Astrocyte (in vitro differentiated cells and primary cell): ENCODE results near the gene EXOC4. TPM values are rescaled to one million over a fixed set of nuclear protein-coding genes. Genes with fewer than 3 reads are reported as not detected.

Experiments used
- DNase-seq: peaks from one replicate; pipeline ENCODE4 v3.0.0-alpha.2; 2010; ENCODE audit warnings: low read depth
- FAIRE-seq: peaks from 2 replicates; lab custom pipeline; 2011; peaks lifted over from hg19 to GRCh38; lab: Jason Lieb, UNC
- H2AFZ ChIP-seq: 2 replicates; pipeline ENCODE4 v1.6.0; 2012; ENCODE audit warnings: low read depth, low read length, inconsistent platforms
- H3K27ac ChIP-seq: 2 replicates; pipeline ENCODE4 v1.5.1; 2011; ENCODE audit warnings: low read depth, low read length, inconsistent platforms
- H3K27me3 ChIP-seq: 2 replicates; pipeline ENCODE4 v1.6.0; 2011; ENCODE audit warnings: low read length, inconsistent platforms; ENCODE audit not compliant: insufficient read depth
- H3K36me3 ChIP-seq: 2 replicates; pipeline ENCODE4 v1.5.1; 2011; ENCODE audit warnings: low read length, inconsistent platforms; ENCODE audit not compliant: insufficient read depth
- H3K4me1 ChIP-seq: 2 replicates; pipeline ENCODE4 v1.5.1; 2011; ENCODE audit warnings: low read length, inconsistent platforms; ENCODE audit not compliant: insufficient read depth
- H3K4me2 ChIP-seq: 2 replicates; pipeline ENCODE4 v1.6.0; 2012; ENCODE audit warnings: low read length, inconsistent platforms
- H3K4me3 ChIP-seq: 2 replicates; pipeline ENCODE4 v1.5.1; 2011; ENCODE audit warnings: low read depth, mild to moderate bottlenecking, low read length, inconsistent platforms; ENCODE audit not compliant: insufficient read depth
- H3K79me2 ChIP-seq: 2 replicates; pipeline ENCODE4 v1.6.0; 2012; ENCODE audit warnings: mild to moderate bottlenecking, low read length, inconsistent platforms; ENCODE audit not compliant: insufficient read depth
- H3K9ac ChIP-seq: 2 replicates; pipeline ENCODE4 v1.6.0; 2012; ENCODE audit warnings: mild to moderate bottlenecking, low read length, inconsistent platforms
- H3K9me3 ChIP-seq: 2 replicates; pipeline ENCODE4 v1.5.1; 2012; ENCODE audit warnings: low read depth, mild to moderate bottlenecking, low read length, inconsistent platforms; ENCODE audit not compliant: insufficient read depth
- H4K20me1 ChIP-seq: 2 replicates; pipeline ENCODE4 v1.6.0; 2012; ENCODE audit warnings: low read length, inconsistent platforms; ENCODE audit not compliant: insufficient read depth
- H3K27ac Mint-ChIP-seq: one replicate; pipeline ENCODE4 v1.8.0; 2021; ENCODE audit warnings: mild to moderate bottlenecking, mixed read lengths; ENCODE audit not compliant: unreplicated experiment
- H3K27me3 Mint-ChIP-seq: one replicate; pipeline ENCODE4 v1.8.0; 2021; ENCODE audit warnings: low read depth, mixed read lengths; ENCODE audit not compliant: unreplicated experiment
- H3K36me3 Mint-ChIP-seq: one replicate; pipeline ENCODE4 v1.8.0; 2021; ENCODE audit warnings: low read depth, mixed read lengths; ENCODE audit not compliant: unreplicated experiment
- H3K4me1 Mint-ChIP-seq: one replicate; pipeline ENCODE4 v1.8.0; 2021; ENCODE audit warnings: low read depth, mixed read lengths; ENCODE audit not compliant: unreplicated experiment
- H3K4me3 Mint-ChIP-seq: one replicate; pipeline ENCODE4 v1.8.0; 2021; ENCODE audit warnings: mild to moderate bottlenecking, moderate library complexity, mixed read lengths; ENCODE audit not compliant: unreplicated experiment
- H3K9me3 Mint-ChIP-seq: one replicate; pipeline ENCODE4 v1.8.0; 2021; ENCODE audit warnings: mild to moderate bottlenecking, mixed read lengths; ENCODE audit not compliant: unreplicated experiment
- CTCF ChIP-seq: IDR thresholded peaks from 2 replicates; pipeline ENCODE4 v1.5.1; 2011; ENCODE audit warnings: low read depth, mild to moderate bottlenecking, inconsistent platforms, low read length, moderate library complexity; ENCODE audit not compliant: insufficient read depth
- EZH2 ChIP-seq: IDR thresholded peaks from 2 replicates; pipeline ENCODE4 v1.6.1; 2012; ENCODE audit warnings: mild to moderate bottlenecking, low read length, inconsistent platforms; ENCODE audit not compliant: insufficient read depth
- total RNA-seq: library from RNA; stranded (reverse); gene quantifications from 2 replicates; pipeline ENCODE4 v1.2.1, GENCODE V29; 2021

EXOC4 gene
- total RNA-seq, 1 donor from 2014 or later: 57.5 TPM

DNA sequence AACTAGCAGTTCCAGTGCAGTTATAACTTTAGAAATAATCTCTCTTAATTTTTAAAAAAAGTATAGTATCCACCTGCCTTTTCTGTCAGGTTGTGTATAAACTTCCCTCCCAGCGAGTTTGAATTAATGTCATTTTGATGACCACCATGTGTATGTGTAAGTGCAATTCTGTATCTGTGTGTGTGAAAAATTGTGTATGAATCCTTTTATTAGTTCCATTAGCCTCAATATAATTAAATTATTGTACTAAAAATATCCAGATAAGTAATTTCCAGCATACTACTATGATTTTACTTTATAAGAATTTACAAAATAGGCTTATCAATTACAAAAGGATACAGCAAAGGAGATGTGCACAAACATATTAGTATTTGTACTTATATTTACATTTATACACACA, 453.1 kb downstream of the EXOC4 start:
- Mint-ChIP-seq H3K4me3 (no peak overlapping the region), H3K27me3 (no peaks in the 10 kb centered on the region), H3K36me3 (peaks cover 1% of the 10 kb centered on the region), H3K9me3 (peaks cover 2% of the 10 kb centered on the region), H3K27ac (no peak overlapping the region), H3K4me1 (peaks cover 36% of the 10 kb centered on the region)
- Histone ChIP-seq H3K79me2 (no peaks in the 10 kb centered on the region), H3K9me3 (no peaks in the 10 kb centered on the region), H3K36me3 (no peaks in the 10 kb centered on the region), H3K4me3 (no peak overlapping the region), H3K27ac (peak overlapping the region; percentile 49), H3K27me3 (no peaks in the 10 kb centered on the region), H3K4me1 (peaks cover 33% of the 10 kb centered on the region), H4K20me1 (no peaks in the 10 kb centered on the region), H3K4me2 (peak overlapping the region; percentile 1), H2AFZ (no peak overlapping the region), H3K9ac (no peak overlapping the region)
- DNase-seq: no peak
- no peak for FAIRE-seq
- TF ChIP-seq CTCF (no peak), EZH2 (no peak)

GRCh38 chr7:133709036-133709880, 456.4 kb downstream of the EXOC4 start:
- Histone ChIP-seq H3K9ac (no peak overlapping the region), H4K20me1 (no peaks in the 10 kb centered on the region), H3K79me2 (no peaks in the 10 kb centered on the region), H3K27me3 (no peaks in the 10 kb centered on the region), H2AFZ (no peak overlapping the region), H3K36me3 (no peaks in the 10 kb centered on the region), H3K4me3 (no peak overlapping the region), H3K4me2 (no peak overlapping the region), H3K9me3 (no peaks in the 10 kb centered on the region), H3K27ac (no peak overlapping the region), H3K4me1 (peaks cover 19% of the 10 kb centered on the region)
- no peaks in the 10 kb centered on the region for H3K27me3 Mint-ChIP-seq
- FAIRE-seq (no peak), DNase-seq (no peak)
- H3K4me3 Mint-ChIP-seq: no peak overlapping the region
- H3K36me3 Mint-ChIP-seq: peaks cover 1% of the 10 kb centered on the region
- peaks cover 20% of the 10 kb centered on the region for H3K4me1 Mint-ChIP-seq
- no peak overlapping the region for H3K27ac Mint-ChIP-seq
- TF ChIP-seq EZH2 (no peak), CTCF (no peak)
- peaks cover 2% of the 10 kb centered on the region for H3K9me3 Mint-ChIP-seq

DNA sequence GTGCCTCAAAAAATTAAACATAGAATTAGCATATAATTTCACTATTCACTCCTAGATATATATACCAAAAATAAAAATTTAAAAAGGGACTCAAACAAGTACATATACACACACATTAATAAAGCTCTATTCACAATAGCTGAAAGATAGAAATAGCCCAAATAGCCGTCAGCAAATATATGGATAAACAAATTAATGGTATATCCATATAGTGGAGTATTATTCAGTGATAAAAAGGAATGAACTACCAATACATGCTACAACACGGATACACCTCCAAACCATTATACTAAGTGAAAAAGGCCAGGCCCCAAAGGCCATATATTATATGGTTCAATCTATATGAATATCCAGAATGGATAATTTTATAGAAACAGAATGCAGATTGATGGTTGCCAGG, 459.7 kb downstream of the EXOC4 start:
- H3K9me3 Mint-ChIP-seq: peaks cover 2% of the 10 kb centered on the region
- Histone ChIP-seq H3K27me3 (no peaks in the 10 kb centered on the region), H3K4me3 (no peak overlapping the region), H3K9ac (no peak overlapping the region), H3K4me1 (peaks cover 4% of the 10 kb centered on the region), H4K20me1 (no peaks in the 10 kb centered on the region), H3K9me3 (no peaks in the 10 kb centered on the region), H2AFZ (no peak overlapping the region), H3K79me2 (no peaks in the 10 kb centered on the region), H3K36me3 (no peaks in the 10 kb centered on the region), H3K4me2 (no peak overlapping the region), H3K27ac (no peak overlapping the region)
- peaks cover 1% of the 10 kb centered on the region for H3K36me3 Mint-ChIP-seq
- TF ChIP-seq CTCF: no peak
- no peak for TF ChIP-seq EZH2
- DNase-seq (no peak), FAIRE-seq (no peak)
- no peak overlapping the region for H3K4me3 Mint-ChIP-seq
- H3K4me1 Mint-ChIP-seq: peaks cover 6% of the 10 kb centered on the region
- H3K27ac Mint-ChIP-seq: no peak overlapping the region
- H3K27me3 Mint-ChIP-seq: no peaks in the 10 kb centered on the region
